ENCODE data around the gene VPS13A.
"Not testable (repeated sequence)": the region's sequence is repeated elsewhere in the genome, so short reads cannot be mapped to it uniquely, and the experiment has no call there.

VPS13A gene

GRCh38 chr9:77402286-77402685 is 225.0 kb downstream of the VPS13A start:
- no peak overlapping the region for H3K4me3 ChIP-seq (replicated peaks in 1 of 2; ENCODE audit: low read depth in 2 of 2, low read length in 2 of 2)
- DNase-seq (ENCODE audit: low read depth in 2 of 2), result peak in 1 of 2 donors; percentile 57
- TF ChIP-seq CTCF (IDR thresholded peaks at IDR 0.05; ENCODE audit: low read depth, low read length), result no peak

GRCh38 chr9:77403239-77403638 is 225.9 kb downstream of the VPS13A start:
- H3K4me3 ChIP-seq (replicated peaks in 1 of 2; ENCODE audit: low read depth in 2 of 2, low read length in 2 of 2), result no peak overlapping the region
- TF ChIP-seq CTCF (IDR thresholded peaks at IDR 0.05; ENCODE audit: low read depth, low read length), result no peak
- peak in 1 of 2 donors; percentile 28 for DNase-seq (ENCODE audit: low read depth in 2 of 2)

GRCh38 chr9:77408521-77408920 is 231.2 kb downstream of the VPS13A start:
- DNase-seq (ENCODE audit: low read depth in 2 of 2), result not testable (repeated sequence)

GRCh38 chr9:77417566-77417965 is 240.2 kb downstream of the VPS13A start:
- DNase-seq (ENCODE audit: low read depth in 2 of 2), result peak; percentile 83
- H3K4me3 ChIP-seq (replicated peaks in 1 of 2; ENCODE audit: low read depth in 2 of 2, low read length in 2 of 2), result no peak overlapping the region
- TF ChIP-seq CTCF (IDR thresholded peaks at IDR 0.05; ENCODE audit: low read depth, low read length), result no peak

More at GRCh38 chr9:77408521-77408920, 231.2 kb downstream of the VPS13A start:
- H3K4me3 ChIP-seq (replicated peaks in 1 of 2; ENCODE audit: low read depth in 2 of 2, low read length in 2 of 2), result not testable (repeated sequence)

- no peak for DNase-seq (ENCODE audit: low read depth in 2 of 2)
- no peak for TF ChIP-seq CTCF (IDR thresholded peaks at IDR 0.05; ENCODE audit: low read depth, low read length)
- H3K4me3 ChIP-seq (replicated peaks in 1 of 2; ENCODE audit: low read depth in 2 of 2, low read length in 2 of 2), result no peak overlapping the region
These were observed 240.9 kb downstream of the VPS13A start for GRCh38 chr9:77418226-77418625.

- DNase-seq (ENCODE audit: low read depth in 2 of 2), result no peak
- no peak for TF ChIP-seq CTCF (IDR thresholded peaks at IDR 0.05; ENCODE audit: low read depth, low read length)
- no peak overlapping the region for H3K4me3 ChIP-seq (replicated peaks in 1 of 2; ENCODE audit: low read depth in 2 of 2, low read length in 2 of 2)
These were observed 243.3 kb downstream of the VPS13A start for GRCh38 chr9:77420641-77421040.

GRCh38 chr9:77421506-77422265 is 244.4 kb downstream of the VPS13A start:
- peak in 1 of 2 donors; percentile 47 for DNase-seq (ENCODE audit: low read depth in 2 of 2)
- TF ChIP-seq CTCF (IDR thresholded peaks at IDR 0.05; ENCODE audit: low read depth, low read length), result no peak
- no peak overlapping the region for H3K4me3 ChIP-seq (replicated peaks in 1 of 2; ENCODE audit: low read depth in 2 of 2, low read length in 2 of 2)
